HK-2 (cell line): Measurements from ENCODE around the gene SLC35F3.

Experiments
- DNase-seq: peaks from one replicate; pipeline ENCODE4 v3.0.0-alpha.2; 2018; ENCODE audit not compliant: unreplicated experiment

SLC35F3 gene

GRCh38 chr1:234368320-234369032 is 464.0 kb downstream of the SLC35F3 start:
- no peak for DNase-seq

GRCh38 chr1:234369033-234369430 is 464.6 kb downstream of the SLC35F3 start:
- no peak for DNase-seq

DNA sequence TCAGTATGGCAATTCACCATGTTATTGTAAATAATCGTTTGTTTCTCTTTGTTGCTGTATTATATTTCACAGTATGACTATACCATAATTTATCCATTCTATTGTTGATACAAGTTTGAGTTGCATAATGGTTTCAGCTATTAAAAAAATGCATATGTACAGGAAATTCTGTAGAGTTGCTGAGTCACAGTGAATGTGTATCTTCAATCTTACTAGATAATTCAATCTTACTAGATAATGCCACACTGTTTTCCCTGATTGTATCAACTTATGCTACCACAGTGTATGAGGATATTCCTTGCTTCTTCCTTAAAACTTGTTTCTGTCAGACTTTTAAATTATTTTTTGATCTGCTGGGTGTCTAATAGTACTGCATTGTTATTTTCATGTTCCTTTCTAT is 465.3 kb downstream of the SLC35F3 start:
- no peak for DNase-seq

- no peak for DNase-seq
Measured at GRCh38 chr1:234371414-234371813, 466.9 kb downstream of the SLC35F3 start.

- DNase-seq = no peak
Measured at GRCh38 chr1:234372011-234372757, 467.7 kb downstream of the SLC35F3 start.

DNA sequence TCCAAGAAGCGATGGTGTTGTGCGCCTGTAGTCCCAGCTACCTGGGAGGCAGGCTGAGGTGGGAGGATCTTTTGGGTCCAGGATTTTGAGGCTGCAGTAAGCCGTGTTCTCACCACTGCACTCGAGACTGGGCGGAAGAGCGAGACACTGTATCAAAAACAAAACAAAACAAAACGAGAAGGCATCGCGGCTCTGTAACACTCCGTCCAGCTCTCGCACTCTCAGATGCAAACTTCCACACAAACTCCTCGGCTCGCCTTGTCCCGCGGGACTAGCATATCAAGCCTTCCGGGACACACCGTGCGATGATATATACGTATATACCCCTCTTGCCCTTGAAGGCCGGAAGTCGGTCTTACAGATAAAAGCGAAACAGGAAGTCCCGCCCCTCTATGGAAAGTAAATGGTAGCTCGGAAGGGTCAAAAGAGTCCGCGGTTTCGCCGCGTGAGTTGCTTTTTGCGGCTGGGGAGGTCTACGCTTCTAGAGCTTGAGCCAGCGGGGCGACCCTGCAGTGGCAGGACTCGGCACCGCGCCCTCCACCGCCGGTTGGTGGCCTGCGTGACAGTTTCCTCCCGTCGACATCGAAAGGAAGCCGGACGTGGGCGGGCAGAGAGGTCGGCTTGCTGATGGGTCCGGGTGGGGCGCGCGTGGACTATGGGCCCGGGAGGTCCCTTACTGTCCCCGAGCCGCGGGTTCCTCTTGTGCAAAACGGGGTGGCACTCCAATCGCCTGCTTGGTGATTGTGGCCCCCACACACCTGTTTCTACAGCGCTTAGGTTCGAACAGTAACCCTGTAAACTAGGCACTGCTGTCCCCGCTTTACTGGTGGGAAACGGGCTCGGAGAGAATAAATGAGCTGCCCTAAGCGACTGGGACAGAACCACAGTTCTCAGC is 468.8 kb downstream of the SLC35F3 start, which contains the start of gene COA6:
Gene COA6 (plus strand): TSS at position 393 of the 895 bp plus-strand sequence. CDS start 11 bp downstream, at position 404.
- DNase-seq = peak; percentile 94

GRCh38 chr1:234373959-234374254 is 469.4 kb downstream of the SLC35F3 start:
- no peak for DNase-seq
